SK-N-SH (cell line): ENCODE results near the gene ELP1. TPM values are rescaled to one million over a fixed set of nuclear protein-coding genes. Genes with fewer than 3 reads are reported as not detected.

Experiments
- CTCF ChIA-PET: fragments of 300-600, 350-600 bp; formaldehyde crosslinking; extraction: SDS; loops from one replicate; lab custom pipeline; 2021; lab: Yijun Ruan, JAX
- POLR2A ChIA-PET: fragments of 350-600 bp; sonication (Branson Sonifier 250); formaldehyde crosslinking; extraction: SDS; loops from one replicate; lab custom pipeline; 2020; ENCODE audit warnings: antibody characterized with exemption, inconsistent platforms; lab: Yijun Ruan, JAX
- DNase-seq: peaks from one replicate; pipeline ENCODE4 v3.0.0; 2012
- H2AFZ ChIP-seq: fragments of 200-600 bp; sonication (generic); 2 replicates; pipeline ENCODE4 v1.8.1; 2016; ENCODE audit warnings: antibody characterized with exemption, mild to moderate bottlenecking, low read depth
- H3F3A ChIP-seq: fragments of 200-600 bp; sonication (generic); replicated peaks from 2 replicates; pipeline ENCODE3; 2016; ENCODE audit warnings: antibody characterized with exemption, mild to moderate bottlenecking; ENCODE audit not compliant: insufficient read depth
- H3K27ac ChIP-seq, 2 experiments: fragments of 200-500 bp in 1 of 2; fragments of 200-600 bp in 1 of 2; sonication (Bioruptor generic) in 1 of 2; sonication (generic), shearing (Covaris generic) in 1 of 2; 2 replicates each; pipeline versions ENCODE4 v1.5.1 to v1.6.1; 2014 to 2016; ENCODE audit warnings: low read depth in 2 of 2, inconsistent platforms in 1 of 2, low read length in 1 of 2, mild to moderate bottlenecking in 1 of 2, mixed read lengths in 1 of 2
- H3K27me3 ChIP-seq: fragments of 200-600 bp; sonication (generic), shearing (Covaris generic); 2 replicates; pipeline ENCODE4 v1.6.1; 2016; ENCODE audit warnings: mixed run types; ENCODE audit not compliant: insufficient read depth
- H3K36me3 ChIP-seq, 2 experiments: fragments of 200-500 bp in 1 of 2; fragments of 200-600 bp in 1 of 2; sonication (Bioruptor generic) in 1 of 2; sonication (generic) in 1 of 2; replicated peaks in 1 of 2; 2 replicates each; pipeline versions ENCODE3 to v1.5.1; 2014 to 2016; ENCODE audit warnings: low read length in 1 of 2, mild to moderate bottlenecking in 1 of 2; ENCODE audit not compliant: insufficient read depth in 2 of 2, control insufficient read depth in 1 of 2
- H3K4me1 ChIP-seq, 2 experiments: fragments of 200-500 bp in 1 of 2; fragments of 200-600 bp in 1 of 2; sonication (Bioruptor generic) in 1 of 2; sonication (generic), shearing (Covaris generic) in 1 of 2; 2 replicates each; pipeline versions ENCODE4 v1.5.1 to v1.6.1; 2014 to 2016; ENCODE audit warnings: low read depth in 1 of 2, low read length in 1 of 2, mixed run types in 1 of 2; ENCODE audit not compliant: insufficient read depth in 2 of 2, control insufficient read depth in 1 of 2
- H3K4me2 ChIP-seq: fragments of 200-600 bp; sonication (generic), shearing (Covaris generic); 2 replicates; pipeline ENCODE4 v1.6.1; 2017; ENCODE audit warnings: mixed run types
- H3K4me3 ChIP-seq, 2 experiments: fragments of 200-500 bp in 1 of 2; fragments of 200-600 bp in 1 of 2; sonication (Bioruptor generic) in 1 of 2; sonication (generic), shearing (Covaris generic) in 1 of 2; 2 replicates each; pipeline versions ENCODE4 v1.5.1 to v1.8.1; 2014 to 2016; ENCODE audit warnings: low read depth in 2 of 2, inconsistent platforms in 1 of 2, low read length in 1 of 2, mild to moderate bottlenecking in 1 of 2, mixed read lengths in 1 of 2, moderate library complexity in 1 of 2
- H3K79me2 ChIP-seq: fragments of 200-600 bp; sonication (generic); 2 replicates; pipeline ENCODE4 v1.8.1; 2017; ENCODE audit warnings: mild to moderate bottlenecking; ENCODE audit not compliant: insufficient read depth
- H3K9ac ChIP-seq: fragments of 200-600 bp; sonication (generic); 2 replicates; pipeline ENCODE4 v1.6.1; 2017; ENCODE audit warnings: mixed run types
- H3K9me2 ChIP-seq: fragments of 200-600 bp; sonication (generic); 2 replicates; pipeline ENCODE4 v1.6.1; 2017; ENCODE audit warnings: mixed run types
- H3K9me3 ChIP-seq: fragments of 200-600 bp; sonication (generic); 2 replicates; pipeline ENCODE4 v1.6.1; 2017; ENCODE audit warnings: mixed run types, mild to moderate bottlenecking, moderate library complexity
- H4K20me1 ChIP-seq: fragments of 200-600 bp; sonication (generic); 2 replicates; pipeline ENCODE4 v1.6.1; 2017; ENCODE audit warnings: mild to moderate bottlenecking, mixed run types; ENCODE audit not compliant: insufficient read depth
- CHD2 ChIP-seq: fragments of 150-350 bp; IDR thresholded peaks from 2 replicates; pipeline ENCODE4 v1.6.1; 2018; ENCODE audit warnings: low read length; ENCODE audit not compliant: partially characterized antibody
- EZH2phosphoT487 ChIP-seq: fragments of 200-600 bp; sonication (generic); IDR thresholded peaks from 2 replicates; pipeline ENCODE4 v1.6.1; 2017; ENCODE audit warnings: low read depth, mixed run types, mild to moderate bottlenecking, antibody characterized with exemption, moderate library complexity, borderline replicate concordance
- GABPA ChIP-seq: IDR thresholded peaks from 2 replicates; pipeline ENCODE4 v1.4.0; 2012; ENCODE audit warnings: low read depth, mild to moderate bottlenecking
- IRF3 ChIP-seq: fragments of 150-350 bp; IDR thresholded peaks from 2 replicates; pipeline ENCODE4 v1.6.1; 2016; ENCODE audit warnings: mild to moderate bottlenecking, low read depth, low read length
- MXI1 ChIP-seq: IDR thresholded peaks from 2 replicates; pipeline ENCODE4 v1.6.1; 2012; ENCODE audit warnings: mild to moderate bottlenecking, low read depth, low read length, improper control_type of control experiment
- NRF1 ChIP-seq: IDR thresholded peaks from 2 replicates; pipeline ENCODE4 v1.6.1; 2012; ENCODE audit warnings: low read depth, mild to moderate bottlenecking, low read length
- PBX3 ChIP-seq: IDR thresholded peaks from 2 replicates; pipeline ENCODE4; 2012
- RCOR1 ChIP-seq: fragments of 150-350 bp; IDR thresholded peaks from 2 replicates; pipeline ENCODE4 v1.6.1; 2017; ENCODE audit warnings: antibody characterized with exemption, low read length
- RFX5 ChIP-seq: IDR thresholded peaks from 2 replicates; pipeline ENCODE4 v1.6.1; 2012; ENCODE audit warnings: mild to moderate bottlenecking, improper control_type of control experiment, low read length
- RXRA ChIP-seq: IDR thresholded peaks from 2 replicates; pipeline ENCODE4 v1.4.0; 2012; ENCODE audit warnings: low read depth, mild to moderate bottlenecking, borderline replicate concordance
- SIN3A ChIP-seq: IDR thresholded peaks from 2 replicates; pipeline ENCODE4 v1.6.1; 2012; ENCODE audit warnings: low read depth, mild to moderate bottlenecking, low read length, moderate library complexity, borderline replicate concordance
- SMC3 ChIP-seq: IDR thresholded peaks from 2 replicates; pipeline ENCODE4 v1.6.1; 2012; ENCODE audit warnings: low read depth, low read length, improper control_type of control experiment
- TCF12 ChIP-seq: IDR thresholded peaks from 2 replicates; pipeline ENCODE4 v1.4.0; 2012
- TEAD4 ChIP-seq: IDR thresholded peaks from 2 replicates; pipeline ENCODE4 v1.4.0; 2012; ENCODE audit warnings: mild to moderate bottlenecking, borderline replicate concordance; ENCODE audit not compliant: insufficient read depth
- WGBS: methylation state at CpG from one replicate; pipeline ENCODE4 v1.1.6; 2017; ENCODE audit warnings: low lambda C conversion rate; 5-methylcytosine and 5-hydroxymethylcytosine counted together
- polyA plus RNA-seq, 3 experiments: library from polyadenylated mRNA; depleted of rRNA; stranded (reverse); fragments of >200 nt; gene quantifications; 2 replicates each; pipeline ENCODE4 v1.2.3, GENCODE V29; 2012
- TF ChIP-seq, protein P1 (sequence below): fragments of 150-350 bp; IDR thresholded peaks from 2 replicates; pipeline ENCODE4 v1.6.1; 2017; ENCODE audit warnings: antibody characterized with exemption, low read length, low read depth, borderline replicate concordance

ELP1 gene
- polyA plus RNA-seq, 1 of the 3 experiments (the other 2 are of a cell fraction) = 19.1 TPM

DNA sequence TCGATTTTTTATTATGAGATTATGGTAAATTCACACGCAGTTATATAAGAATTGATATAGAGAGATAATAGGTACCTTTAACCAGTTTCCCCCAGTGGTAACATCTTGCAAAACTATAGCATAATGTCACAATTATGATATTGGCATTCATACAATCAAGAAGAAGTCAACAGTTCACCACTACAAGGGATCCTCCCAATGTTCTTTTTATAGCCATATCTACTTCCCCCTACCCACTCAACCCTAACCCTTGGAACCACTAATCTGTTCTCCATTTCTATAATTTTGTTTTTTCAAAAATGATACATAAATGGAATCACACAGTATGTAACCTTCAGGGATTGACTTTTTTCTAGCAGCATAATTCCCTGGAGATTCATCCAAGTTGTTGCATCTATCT is 88.0 kb downstream of the ELP1 start:
- Histone ChIP-seq H3K9me2 (no peaks in the 10 kb centered on the region), H4K20me1 (no peaks in the 10 kb centered on the region), H3K9ac (no peak overlapping the region), H2AFZ (no peak overlapping the region), H3K4me1 (no peaks in the 10 kb centered on the region), H3K36me3 (no peaks in the 10 kb centered on the region), H3F3A (no peaks in the 10 kb centered on the region), H3K4me2 (no peak overlapping the region), H3K27ac (no peak overlapping the region), H3K79me2 (no peaks in the 10 kb centered on the region), H3K4me3 (no peak overlapping the region), H3K9me3 (no peaks in the 10 kb centered on the region)
- DNase-seq = no peak
- ChIA-PET CTCF (no interaction called here), POLR2A (no interaction called here)
- no peak for TF ChIP-seq IRF3
- TF ChIP-seq, all 33 proteins: peak for 0
- 29% methylated on average over 2 of the region's 2 CpGs for WGBS
- no peaks in the 10 kb centered on the region; the same call in 1 of the 2 replicates for H3K27me3 ChIP-seq

DNA sequence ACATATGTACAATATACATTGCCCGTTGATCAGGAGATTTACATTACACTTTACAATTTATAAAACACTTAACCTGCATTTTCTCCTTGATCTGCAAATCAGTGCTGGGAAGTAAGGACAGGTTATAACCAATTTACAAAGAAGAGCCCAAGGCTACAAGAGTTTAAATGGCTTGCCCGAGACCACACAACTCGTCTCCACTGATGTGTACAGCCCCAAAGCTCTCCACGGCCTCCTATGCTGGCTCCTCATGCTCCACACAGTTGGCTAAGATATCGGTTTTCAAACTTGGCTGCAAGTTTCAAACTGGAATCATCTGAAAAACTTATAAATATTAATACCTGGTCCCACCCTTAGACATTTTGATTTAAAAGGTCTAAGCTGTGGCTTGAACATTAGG is 88.4 kb downstream of the ELP1 start:
- CTCF ChIA-PET = no interaction called here
- H3K9ac ChIP-seq = no peak overlapping the region
- H3K4me3 ChIP-seq = no peak overlapping the region
- H3K36me3 ChIP-seq = no peaks in the 10 kb centered on the region
- no peak overlapping the region for H3K4me2 ChIP-seq
- 12% methylated on average over 5 of the region's 5 CpGs for WGBS
- H3F3A ChIP-seq = no peaks in the 10 kb centered on the region
- no peaks in the 10 kb centered on the region for H3K4me1 ChIP-seq
- DNase-seq = no peak
- no peaks in the 10 kb centered on the region; the same call in 1 of the 2 replicates for H3K27me3 ChIP-seq
- no peak overlapping the region for H3K27ac ChIP-seq
- no peaks in the 10 kb centered on the region for H4K20me1 ChIP-seq
- POLR2A ChIA-PET = no interaction called here
- no peaks in the 10 kb centered on the region for H3K9me2 ChIP-seq
- no peak overlapping the region for H2AFZ ChIP-seq
- TF ChIP-seq NRF1 = no peak
- TF ChIP-seq RXRA = no peak
- TF ChIP-seq PBX3 = no peak
- no peak for TF ChIP-seq EZH2phosphoT487
- no peak for TF ChIP-seq RCOR1
- no peak for TF ChIP-seq MXI1
- no peak for TF ChIP-seq TCF12
- no peak for TF ChIP-seq SMC3
- TF ChIP-seq, protein P1, sequence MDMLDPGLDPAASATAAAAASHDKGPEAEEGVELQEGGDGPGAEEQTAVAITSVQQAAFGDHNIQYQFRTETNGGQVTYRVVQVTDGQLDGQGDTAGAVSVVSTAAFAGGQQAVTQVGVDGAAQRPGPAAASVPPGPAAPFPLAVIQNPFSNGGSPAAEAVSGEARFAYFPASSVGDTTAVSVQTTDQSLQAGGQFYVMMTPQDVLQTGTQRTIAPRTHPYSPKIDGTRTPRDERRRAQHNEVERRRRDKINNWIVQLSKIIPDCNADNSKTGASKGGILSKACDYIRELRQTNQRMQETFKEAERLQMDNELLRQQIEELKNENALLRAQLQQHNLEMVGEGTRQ = no peak
- no peak for TF ChIP-seq GABPA
- no peak for TF ChIP-seq SIN3A
- TF ChIP-seq TEAD4 = no peak
- no peak for TF ChIP-seq CHD2
- TF ChIP-seq RFX5 = no peak
- no peaks in the 10 kb centered on the region for H3K9me3 ChIP-seq
- H3K79me2 ChIP-seq = no peaks in the 10 kb centered on the region
